ENCODE measurements around the gene TMEM267.
"Not testable (repeated sequence)": the region's sequence is repeated elsewhere in the genome, so short reads cannot be mapped to it uniquely, and the experiment has no call there.

The TMEM267 gene

DNA sequence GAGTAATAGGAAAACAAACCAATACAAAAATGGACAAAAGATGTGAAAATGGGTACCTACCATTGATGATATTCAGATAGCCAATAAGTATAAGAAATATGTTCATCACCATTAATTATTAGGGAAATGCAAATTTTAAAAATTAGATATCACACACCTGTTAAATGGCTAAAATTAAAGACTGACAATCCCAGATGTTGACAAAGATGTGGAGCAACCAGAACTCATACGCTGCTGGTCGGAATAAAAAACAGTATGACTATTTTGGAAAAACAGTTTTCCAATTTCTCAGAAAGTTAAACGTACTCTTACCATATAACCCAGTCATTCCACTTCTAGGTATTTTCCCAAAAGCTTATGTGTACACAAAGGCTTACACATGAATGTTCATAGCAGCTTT, 27.1 kb downstream of the TMEM267 start:
- no peak for DNase-seq (ENCODE audit: low spot score)

DNA sequence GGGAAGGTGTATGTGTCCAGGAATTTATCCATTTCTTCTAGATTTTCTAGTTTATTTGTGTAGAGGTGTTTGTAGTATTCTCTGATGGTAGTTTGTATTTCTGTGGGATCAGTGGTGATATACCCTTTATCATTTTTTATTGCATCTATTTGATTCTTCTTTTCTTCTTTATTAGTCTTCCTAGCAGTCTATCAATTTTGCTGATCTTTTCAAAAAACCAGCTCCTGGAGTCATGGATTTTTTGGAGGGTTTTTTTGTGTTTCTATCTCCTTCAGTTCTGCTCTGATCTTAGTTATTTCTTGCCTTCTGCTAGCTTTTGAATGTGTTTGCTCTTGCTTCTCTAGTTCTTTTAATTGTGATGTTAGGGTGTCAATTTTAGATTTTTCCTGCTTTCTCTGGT, 42.1 kb downstream of the TMEM267 start:
- DNase-seq (ENCODE audit: low spot score), result not testable (repeated sequence)

- no peak for DNase-seq (ENCODE audit: low spot score)
Measured at GRCh38 chr5:43437062-43437660, 46.5 kb downstream of the TMEM267 start.

GRCh38 chr5:43433382-43433781, 50.3 kb downstream of the TMEM267 start:
- no peak for DNase-seq (ENCODE audit: low spot score)

DNA sequence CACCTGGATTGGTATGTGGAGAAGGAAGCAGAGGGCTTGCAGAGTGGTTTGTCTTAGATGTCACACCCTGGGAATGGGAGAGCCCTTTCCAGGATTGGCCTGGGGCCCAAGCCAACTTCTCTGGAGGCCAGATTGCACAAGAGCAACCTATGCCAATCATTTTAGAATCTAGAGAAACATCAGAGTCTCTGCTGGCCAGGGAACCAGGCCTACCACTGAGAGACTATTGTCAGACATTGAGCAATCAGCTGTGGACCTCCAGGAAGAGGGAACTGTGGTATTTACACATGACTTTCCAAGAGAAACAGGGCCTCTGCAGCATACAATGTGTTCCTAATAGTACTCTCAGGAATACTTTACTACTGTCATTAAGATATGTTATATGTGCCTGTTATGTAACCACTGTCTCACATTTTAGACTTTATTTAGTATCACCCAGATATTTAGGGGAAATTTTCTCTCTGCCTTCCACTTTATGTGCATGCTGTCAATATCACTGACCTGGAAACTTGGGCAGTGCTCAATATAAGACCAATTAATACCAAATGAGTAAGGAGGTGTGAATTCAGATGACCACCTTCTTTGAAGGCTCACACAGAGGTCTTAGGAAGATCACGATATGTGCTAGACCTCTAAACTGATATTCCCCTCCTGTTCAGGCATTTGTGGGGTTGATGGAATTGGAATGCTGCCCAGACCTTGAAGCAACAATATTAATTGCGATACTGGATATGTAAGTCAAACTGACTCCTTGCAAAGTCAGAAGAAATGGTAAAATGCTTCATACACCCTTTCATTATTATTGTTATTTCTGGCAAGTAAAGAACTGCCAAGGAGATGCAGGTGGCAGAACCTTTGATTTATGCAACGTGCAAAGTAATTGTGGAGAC, 50.9 kb downstream of the TMEM267 start:
- peak; percentile 72 for DNase-seq (ENCODE audit: low spot score)

GRCh38 chr5:43429706-43430105, 54.0 kb downstream of the TMEM267 start:
- no peak for DNase-seq (ENCODE audit: low spot score)

GRCh38 chr5:43429016-43429415, 54.6 kb downstream of the TMEM267 start:
- no peak for DNase-seq (ENCODE audit: low spot score)

DNA sequence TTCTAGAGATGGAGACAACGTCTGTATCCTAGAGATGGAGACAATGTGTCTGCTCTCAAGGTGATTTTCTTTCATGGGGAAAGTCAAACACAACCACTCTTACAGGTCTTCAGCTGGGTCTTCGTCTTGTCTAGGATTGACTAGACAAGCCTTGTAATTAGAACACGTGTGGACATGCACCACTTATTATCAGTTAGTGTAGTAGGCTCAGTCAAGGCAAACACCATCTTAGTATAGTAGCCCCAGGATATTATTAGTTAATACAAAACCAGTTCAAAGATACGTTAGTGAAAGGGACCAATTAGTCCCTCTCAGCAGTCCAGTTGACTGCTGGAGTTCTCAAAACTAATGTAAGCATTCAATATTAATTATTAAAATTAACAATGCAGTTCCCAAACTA, 56.4 kb downstream of the TMEM267 start:
- no peak for DNase-seq (ENCODE audit: low spot score)

DNA sequence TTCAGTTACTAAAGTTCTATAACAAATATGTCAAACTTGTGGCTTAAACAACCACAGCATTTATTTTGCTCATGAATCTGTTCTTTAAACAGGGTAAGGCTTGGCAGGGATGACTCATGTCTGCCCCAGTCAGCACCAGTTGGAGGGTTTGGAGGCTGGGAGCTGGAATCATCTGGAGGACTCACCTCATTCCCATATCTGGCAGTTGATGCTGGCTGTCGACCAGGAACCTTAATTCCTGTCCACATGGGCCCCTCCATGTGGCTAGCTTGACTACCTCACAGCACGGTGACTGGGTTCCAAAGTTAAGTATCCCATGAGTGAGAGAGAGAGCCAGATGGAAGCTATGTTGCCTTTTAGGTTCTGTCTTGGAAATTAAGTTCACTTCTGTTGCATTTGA, 57.7 kb downstream of the TMEM267 start:
- peak; percentile 11 for DNase-seq (ENCODE audit: low spot score)

GRCh38 chr5:43423086-43423485, 60.6 kb downstream of the TMEM267 start:
- not testable (repeated sequence) for DNase-seq (ENCODE audit: low spot score)

GRCh38 chr5:43422143-43422542, 61.5 kb downstream of the TMEM267 start:
- DNase-seq (ENCODE audit: low spot score), result no peak

DNA sequence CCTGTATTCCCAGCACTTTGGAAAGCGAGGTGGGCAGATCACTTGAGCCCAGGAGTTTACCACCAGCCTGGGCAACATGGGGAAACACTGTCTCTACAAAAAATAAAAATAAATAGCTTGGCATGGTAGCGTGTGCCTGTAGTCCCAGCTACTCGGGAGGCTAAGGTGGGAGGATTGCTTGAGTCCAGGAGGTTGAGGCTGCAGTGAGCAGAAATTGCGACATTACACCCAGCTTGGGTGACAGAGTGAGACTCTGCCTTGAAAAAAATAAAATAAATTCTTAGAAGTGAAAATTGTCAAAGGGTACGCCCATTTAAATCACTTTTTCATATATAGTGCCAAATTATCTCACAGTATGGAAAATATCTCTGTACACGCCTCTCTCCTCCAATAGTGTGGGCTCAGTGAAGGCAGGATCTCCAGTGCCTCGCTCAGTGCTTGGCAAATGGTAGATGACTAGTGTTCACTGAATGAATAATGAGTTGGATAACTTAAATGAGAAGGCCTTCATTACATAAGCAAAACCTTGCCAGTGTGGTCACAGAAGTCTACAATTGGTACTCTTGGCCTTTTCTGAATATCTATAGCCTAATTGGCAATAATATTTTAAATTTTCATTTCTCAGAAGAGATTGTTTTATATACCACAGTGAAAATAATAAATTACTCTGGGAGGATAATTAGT, 62.1 kb downstream of the TMEM267 start:
- no peak for DNase-seq (ENCODE audit: low spot score)

DNA sequence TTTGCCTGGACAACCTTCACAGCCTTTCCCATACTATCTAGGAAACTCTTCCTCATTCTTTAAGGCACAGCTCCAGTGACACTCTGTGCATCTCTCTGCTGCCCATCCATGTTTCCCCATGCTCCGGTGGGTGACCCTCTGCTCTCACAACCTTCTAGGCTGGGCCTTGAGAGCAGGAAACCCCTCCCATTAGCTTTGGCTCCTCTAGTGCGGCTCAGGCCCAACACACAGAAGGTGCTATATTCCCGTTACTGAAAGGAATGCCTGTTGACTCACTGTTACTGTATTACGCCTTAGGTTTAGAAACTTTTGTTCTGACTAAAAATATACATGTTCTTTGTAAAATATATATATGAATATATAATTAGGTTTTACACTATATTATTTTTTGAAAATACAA, 63.4 kb downstream of the TMEM267 start:
- DNase-seq (ENCODE audit: low spot score), result no peak

DNA sequence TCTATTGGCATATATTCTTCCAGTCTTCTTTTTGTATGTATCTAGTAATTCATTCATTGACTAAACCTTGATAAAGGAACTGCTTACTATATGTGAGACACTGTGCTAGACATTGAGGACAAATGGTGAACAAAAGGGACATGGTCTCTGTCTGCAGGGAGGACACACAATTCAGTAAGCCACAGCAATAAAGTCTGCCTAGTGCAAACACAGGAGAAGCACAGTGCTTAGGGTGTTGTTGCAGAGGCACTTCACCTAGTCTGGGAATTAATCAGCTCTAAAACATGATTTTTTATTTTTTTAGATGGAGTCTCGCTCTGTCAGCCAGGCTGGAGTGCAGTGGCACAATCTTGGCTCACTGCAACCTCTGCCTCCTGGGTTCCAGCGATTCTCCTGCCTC, 65.1 kb downstream of the TMEM267 start:
- DNase-seq (ENCODE audit: low spot score), result no peak

DNA sequence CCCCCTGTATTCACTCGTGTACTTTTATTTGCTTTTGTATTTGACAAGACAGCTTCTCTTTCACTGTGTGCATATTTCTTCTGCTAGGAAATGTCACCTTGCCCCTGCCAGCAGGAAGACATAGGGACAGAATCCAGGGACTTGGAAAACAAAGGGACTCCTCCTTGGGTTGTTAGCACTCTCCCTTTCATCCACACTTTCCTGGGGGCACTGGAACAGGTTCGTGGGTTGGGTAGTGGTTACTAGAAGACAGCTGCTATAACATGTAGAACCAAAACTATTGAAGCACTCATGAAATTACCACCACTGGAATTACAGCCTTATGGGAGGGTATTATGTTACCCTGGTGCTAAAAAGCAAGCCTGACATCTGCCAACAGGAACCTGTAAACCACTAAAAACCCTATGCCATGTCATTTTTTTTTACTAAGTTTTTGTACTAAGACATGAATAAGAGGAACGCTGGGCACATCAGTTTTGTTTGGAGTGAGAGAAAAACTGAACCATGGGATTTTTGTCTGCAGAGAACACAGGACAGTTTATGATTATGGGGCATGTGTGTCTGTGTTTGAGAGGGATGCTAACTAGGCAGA, 66.8 kb downstream of the TMEM267 start:
- no peak for DNase-seq (ENCODE audit: low spot score)

- DNase-seq (ENCODE audit: low spot score), result no peak
Measured at GRCh38 chr5:43415935-43416802, 67.5 kb downstream of the TMEM267 start.

DNA sequence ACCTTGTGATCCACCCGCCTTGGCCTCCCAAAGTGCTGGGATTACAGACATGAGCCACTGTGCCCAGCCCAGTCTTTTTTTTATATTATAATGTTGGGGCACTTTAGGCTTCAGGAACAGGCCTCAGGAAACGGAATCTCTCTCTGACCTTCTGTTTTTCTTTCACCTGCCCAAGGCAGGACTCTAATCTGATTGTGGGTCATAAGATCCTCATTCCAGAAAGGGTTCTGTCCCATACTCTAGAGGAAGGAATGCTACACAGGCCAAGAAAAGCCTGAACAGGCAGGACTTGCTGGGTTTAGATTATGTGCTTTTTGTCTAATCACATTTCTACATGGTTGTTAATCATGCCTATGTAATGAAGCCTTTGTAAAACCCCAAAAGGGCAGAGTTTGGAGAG, 69.7 kb downstream of the TMEM267 start:
- no peak for DNase-seq (ENCODE audit: low spot score)

- no peak for DNase-seq (ENCODE audit: low spot score)
Measured at GRCh38 chr5:43412644-43413043, 71.0 kb downstream of the TMEM267 start.

- no peak for DNase-seq (ENCODE audit: low spot score)
Measured at GRCh38 chr5:43412156-43412555, 71.5 kb downstream of the TMEM267 start, which contains the start of gene CCL28. Gene CCL28, minus strand, starts transcription at chr5:43412391. Its CDS starts 75 bp downstream, at chr5:43412316.

GRCh38 chr5:43411495-43411894, 72.2 kb downstream of the TMEM267 start:
- DNase-seq (ENCODE audit: low spot score), result no peak

GRCh38 chr5:43410414-43410813, 73.3 kb downstream of the TMEM267 start:
- DNase-seq (ENCODE audit: low spot score), result no peak

Data from COLO829 (cell line).